Measurements from ENCODE around the gene CLCN4.

- TF ChIP-seq POLR2A (IDR thresholded peaks at IDR 0.05) (no peak), CTCF (IDR thresholded peaks at IDR 0.05) (no peak), POLR2AphosphoS5 (IDR thresholded peaks at IDR 0.05) (no peak), EP300 (IDR thresholded peaks at IDR 0.05) (no peak)
These were observed 66.5 kb downstream of the CLCN4 start for GRCh38 chrX:10223276-10223675.

Data from upper lobe of left lung (tissue), 4 donors.